Adrenal gland (tissue), 12 donors: Measurements from ENCODE around the gene SHTN1. TPM values are rescaled to one million over a fixed set of nuclear protein-coding genes. Genes with fewer than 3 reads are reported as not detected.
A peak's percentile ranks its signal among the peaks of the same experiment; 100 is the strongest.

Experiments used
- DNase-seq, 7 donors: peaks; one replicate each; pipeline ENCODE4 v3.0.0-alpha.2; 2019 to 2020
- H3K27ac ChIP-seq, 5 donors: fragments of 200-600 bp; sonication (generic) in 4 of 5; 1 replicate in 3 of 5; 2 replicates in 2 of 5; pipeline versions ENCODE4 v1.5.1 to v1.8.0; 2016 to 2020; ENCODE audit warnings: mild to moderate bottlenecking in 1 of 5
- H3K27me3 ChIP-seq: fragments of 200-600 bp; 2 replicates; pipeline ENCODE4 v1.8.0; 2021
- H3K36me3 ChIP-seq, 2 donors: fragments of 200-600 bp; replicated peaks in 1 of 2; 1 replicate in 1 of 2; 2 replicates in 1 of 2; pipeline versions ENCODE4 v1.5.1 to v1.8.0; 2018 to 2022
- H3K4me1 ChIP-seq, 2 donors: fragments of 200-600 bp; replicated peaks in 1 of 2; 1 replicate in 1 of 2; 2 replicates in 1 of 2; pipeline versions ENCODE4 v1.5.1 to v1.8.0; 2018 to 2021
- H3K4me3 ChIP-seq, 4 donors: fragments of 200-600 bp; sonication (generic) in 3 of 4; one replicate each; pipeline ENCODE4 v1.5.1; 2016 to 2018
- H3K9me3 ChIP-seq, 3 donors: fragments of 200-600 bp; sonication (generic) in 1 of 3; replicated peaks in 1 of 3; 1 replicate in 2 of 3; 2 replicates in 1 of 3; pipeline versions ENCODE4 v1.5.1 to v1.8.0; 2016 to 2021
- CTCF ChIP-seq, 6 experiments: fragments of 450-650 bp in 4 of 6; fragments of 200-600 bp in 2 of 6; sonication (generic) in 1 of 6; IDR thresholded peaks; 1 replicate in 5 of 6; 2 replicates in 1 of 6; pipeline versions ENCODE4 v1.5.1 to v1.8.0; 2016 to 2021; ENCODE audit warnings: antibody characterized with exemption in 6 of 6, mild to moderate bottlenecking in 2 of 6, moderate library complexity in 1 of 6
- POLR2A ChIP-seq, 2 donors: fragments of 450-650 bp; IDR thresholded peaks; one replicate each; pipeline ENCODE4 v1.6.1; 2017; ENCODE audit warnings: antibody characterized with exemption in 2 of 2, mild to moderate bottlenecking in 2 of 2, moderate library complexity in 1 of 2
- WGBS, 4 donors: extraction: QIAGEN DNeasy Blood & Tissue Kit in 2 of 4; methylation state at CpG; one replicate each; pipeline versions ENCODE4 v1.1.5 to v1.1.7; 2013 to 2017; 5-methylcytosine and 5-hydroxymethylcytosine counted together
- intact Hi-C, 2 donors: fragments of 100-400 bp; cut with DNase I; formaldehyde crosslinking; loops; one replicate each; pipeline versions ENCODE4 v1.14.1 to v1.15.0; 2022 to 2023
- polyA plus RNA-seq, 3 donors: library from polyadenylated mRNA; stranded (reverse); fragments of 200-250 nt in 2 of 3; fragments of 350-450 nt in 1 of 3; fragmentation: Illumina TruSeq in 1 of 3; extraction: RNeasy Lipid Tissue Mini Kit (QIAGEN cat#74804) in 1 of 3; gene quantifications; one replicate each; pipeline ENCODE4 v1.2.3, GENCODE V29; 2013 to 2014
- total RNA-seq, 9 donors: library from RNA; depleted of rRNA in 4 of 9; stranded (reverse); fragments of >200 nt in 4 of 9; fragments of 120-200 nt in 1 of 9; fragmentation: NEBNext Ultra II Directional in 1 of 9; extraction: Animal tissue kit (Norgen Biotek cat#: 25700) in 1 of 9; gene quantifications; one replicate each; pipeline versions ENCODE4 v1.1.0 to v1.2.4, GENCODE V29; 2013 to 2023
- donor health status: healthy with polysubstance abuse.
- donor health status: Bipolar disorder and iron deficiency.
- donor health status: DM: yes; HTN: yes; CAD: no.
- donor health status: DM: no; HTN: no; CAD: no.
- donor health status: DM: no; HTN: no; CAD: no.
- donor health status: DM: yes; HTN: yes; CAD: no.

Gene SHTN1
- total and polyA plus RNA-seq, 12 donors: 8.8 to 30.3 (median 18.5) TPM

GRCh38 chr10:117016266-117016665, 11.3 kb upstream of the SHTN1 start:
- no peak for TF ChIP-seq CTCF (IDR thresholded peaks at IDR 0.05)
- TF ChIP-seq POLR2A (IDR thresholded peaks at IDR 0.05): no peak
- no peaks in the 10 kb centered on the region for H3K9me3 ChIP-seq
- 81 to 95% (median 90%) methylated on average over 7 to 8 of the region's 8 CpGs for WGBS, 4 donors
- no peaks in the 10 kb centered on the region for H3K36me3 ChIP-seq
- H3K4me1 ChIP-seq: no peaks in the 10 kb centered on the region
- intact Hi-C loops: no loop called here
- no peak overlapping the region for H3K27ac ChIP-seq
- no peaks in the 10 kb centered on the region for H3K27me3 ChIP-seq
- no peak overlapping the region for H3K4me3 ChIP-seq
- no peak for DNase-seq

GRCh38 chr10:117014835-117015234, 9.8 kb upstream of the SHTN1 start:
- TF ChIP-seq CTCF (IDR thresholded peaks at IDR 0.05) (no peak), POLR2A (IDR thresholded peaks at IDR 0.05) (no peak)
- H3K27ac ChIP-seq: no peak overlapping the region
- no peak overlapping the region for H3K4me3 ChIP-seq
- no peaks in the 10 kb centered on the region for H3K27me3 ChIP-seq
- no peaks in the 10 kb centered on the region for H3K4me1 ChIP-seq
- intact Hi-C loops: no loop called here
- no peaks in the 10 kb centered on the region for H3K9me3 ChIP-seq
- DNase-seq: no peak
- H3K36me3 ChIP-seq: no peaks in the 10 kb centered on the region

- Histone ChIP-seq H3K4me3 (no peak overlapping the region), H3K4me1 (peaks cover 3 to 9% of the 10 kb centered on the region in 2 donors), H3K36me3 (no peaks in the 10 kb centered on the region), H3K27me3 (no peaks in the 10 kb centered on the region), H3K27ac (no peak overlapping the region), H3K9me3 (no peaks in the 10 kb centered on the region)
- intact Hi-C loops: no loop called here
- DNase-seq: no peak
- TF ChIP-seq CTCF (IDR thresholded peaks at IDR 0.05): no peak
- no peak for TF ChIP-seq POLR2A (IDR thresholded peaks at IDR 0.05)
- WGBS, 4 donors: 70 to 84% (median 79%) methylated on average over 3 of the region's 3 CpGs
Observed at GRCh38 chr10:117007080-117007479, 2.1 kb upstream of the SHTN1 start.

GRCh38 chr10:117005527-117006055, 604 bp upstream of the SHTN1 start:
- Histone ChIP-seq H3K4me1 (peaks cover 3 to 9% of the 10 kb centered on the region in 2 donors), H3K27ac (peak overlapping the region; percentile 85 to 93 (median 89)), H3K36me3 (no peaks in the 10 kb centered on the region), H3K4me3 (peak overlapping the region; percentile 37 to 91 (median 81)), H3K9me3 (no peaks in the 10 kb centered on the region), H3K27me3 (no peaks in the 10 kb centered on the region)
- peak in 6 of 7 donors; percentile 19 to 52 (median 32) for DNase-seq
- TF ChIP-seq CTCF (IDR thresholded peaks at IDR 0.05): no peak
- TF ChIP-seq POLR2A (IDR thresholded peaks at IDR 0.05): no peak
- WGBS, 4 donors: 4 to 10% (median 8%) methylated on average over 9 to 21 of the region's 21 CpGs
- intact Hi-C loops: no loop called here
